Adrenal gland (tissue), 5 donors: ENCODE data around the gene SLIT3.

Source experiments
- CTCF ChIP-seq, 6 experiments: fragments of 450-650 bp in 4 of 6; fragments of 200-600 bp in 2 of 6; sonication (generic) in 1 of 6; IDR thresholded peaks; 1 replicate in 5 of 6; 2 replicates in 1 of 6; pipeline versions ENCODE4 v1.5.1 to v1.8.0; 2016 to 2021; ENCODE audit warnings: antibody characterized with exemption in 6 of 6, mild to moderate bottlenecking in 2 of 6, moderate library complexity in 1 of 6
- POLR2A ChIP-seq, 2 donors: fragments of 450-650 bp; IDR thresholded peaks; one replicate each; pipeline ENCODE4 v1.6.1; 2017; ENCODE audit warnings: antibody characterized with exemption in 2 of 2, mild to moderate bottlenecking in 2 of 2, moderate library complexity in 1 of 2
- donor health status: DM: no; HTN: no; CAD: no.

GRCh38 chr5:168752012-168752411 lies 548.9 kb downstream of the SLIT3 start:
- TF ChIP-seq POLR2A (IDR thresholded peaks at IDR 0.05) (no peak), CTCF (IDR thresholded peaks at IDR 0.05) (no peak)
